HG03025 (cell line): ENCODE results near the gene MPZL1.
A peak's percentile ranks its signal among the peaks of the same experiment; 100 is the strongest.
"Not testable (repeated sequence)": the region's sequence is repeated elsewhere in the genome, so short reads cannot be mapped to it uniquely, and the experiment has no call there.

Experiments
- ATAC-seq: cut with Tn5 transposase; IDR thresholded peaks from one replicate; pipeline ENCODE4 v1.9.1; 2021; ENCODE audit warnings: mild to moderate bottlenecking, moderate library complexity; ENCODE audit not compliant: unreplicated experiment, low FRiP score

MPZL1 gene

DNA sequence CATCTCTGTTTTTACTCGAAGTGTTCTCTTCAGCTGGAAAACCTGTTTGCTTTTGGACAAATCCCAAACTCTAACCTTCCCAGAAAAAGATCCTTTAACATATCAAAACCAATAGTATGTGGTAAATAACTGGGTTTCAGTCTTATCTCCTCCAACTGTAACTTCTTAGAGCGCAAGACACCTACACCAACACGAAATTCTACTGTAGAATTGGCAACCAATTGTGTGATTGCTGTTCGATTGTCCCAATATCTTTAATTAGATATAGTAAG lies 5.8 kb upstream of the MPZL1 start:
- ATAC-seq: no peak

DNA sequence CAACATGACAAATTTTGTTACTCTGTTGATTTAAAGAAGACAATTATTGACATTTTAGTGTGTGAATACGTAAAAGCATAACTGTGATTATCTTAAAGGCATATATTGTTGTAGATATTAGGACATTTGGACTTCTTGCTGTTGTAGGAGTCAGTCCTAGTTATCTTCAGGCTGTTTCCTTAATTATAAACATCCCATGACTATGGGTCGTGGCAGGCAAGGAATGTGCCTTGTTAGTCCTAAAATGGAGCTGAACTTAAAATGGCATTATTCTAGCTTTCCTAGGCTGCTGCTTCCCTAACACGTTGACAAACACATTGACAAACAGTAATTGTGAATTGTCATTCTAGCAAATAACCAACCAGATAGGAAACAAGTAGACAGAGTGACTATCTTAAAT lies 4.4 kb upstream of the MPZL1 start:
- ATAC-seq: no peak

DNA sequence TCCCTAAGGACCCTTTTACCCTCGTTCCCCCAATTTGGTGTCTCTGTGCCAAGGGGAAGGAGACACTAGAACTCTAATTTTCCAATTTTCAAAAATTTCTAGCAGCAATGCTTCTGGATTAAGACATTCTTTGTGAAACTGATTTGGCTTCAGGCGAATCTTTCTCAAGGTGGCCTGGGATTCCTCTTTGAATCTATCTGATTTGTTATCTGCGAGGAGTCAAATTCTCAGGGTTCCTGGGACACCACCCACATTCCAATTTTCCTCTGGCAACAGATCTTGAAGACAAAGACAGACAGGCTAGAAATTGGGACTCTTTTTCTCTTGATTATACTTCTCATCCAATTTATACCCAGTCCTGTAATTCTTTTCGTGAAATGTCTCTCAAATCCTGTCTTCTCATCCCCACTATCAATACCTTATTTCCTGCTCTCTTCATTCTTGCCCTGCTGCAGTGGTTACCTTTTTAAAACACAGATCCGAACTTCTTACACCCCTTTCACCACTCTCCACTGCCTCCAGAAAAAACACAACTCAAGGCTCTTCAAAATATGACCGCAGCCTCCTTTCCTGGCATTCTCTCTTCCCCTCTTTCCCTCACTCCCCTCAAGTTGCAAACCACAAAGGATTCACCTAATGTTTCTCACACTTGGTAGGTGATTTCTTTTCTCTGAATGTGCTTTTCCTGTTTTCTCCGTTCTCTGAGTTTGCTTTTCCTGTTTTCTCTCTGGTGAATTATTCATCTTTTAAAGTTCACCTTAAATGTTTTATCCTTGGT lies 2.7 kb upstream of the MPZL1 start:
- no peak for ATAC-seq

DNA sequence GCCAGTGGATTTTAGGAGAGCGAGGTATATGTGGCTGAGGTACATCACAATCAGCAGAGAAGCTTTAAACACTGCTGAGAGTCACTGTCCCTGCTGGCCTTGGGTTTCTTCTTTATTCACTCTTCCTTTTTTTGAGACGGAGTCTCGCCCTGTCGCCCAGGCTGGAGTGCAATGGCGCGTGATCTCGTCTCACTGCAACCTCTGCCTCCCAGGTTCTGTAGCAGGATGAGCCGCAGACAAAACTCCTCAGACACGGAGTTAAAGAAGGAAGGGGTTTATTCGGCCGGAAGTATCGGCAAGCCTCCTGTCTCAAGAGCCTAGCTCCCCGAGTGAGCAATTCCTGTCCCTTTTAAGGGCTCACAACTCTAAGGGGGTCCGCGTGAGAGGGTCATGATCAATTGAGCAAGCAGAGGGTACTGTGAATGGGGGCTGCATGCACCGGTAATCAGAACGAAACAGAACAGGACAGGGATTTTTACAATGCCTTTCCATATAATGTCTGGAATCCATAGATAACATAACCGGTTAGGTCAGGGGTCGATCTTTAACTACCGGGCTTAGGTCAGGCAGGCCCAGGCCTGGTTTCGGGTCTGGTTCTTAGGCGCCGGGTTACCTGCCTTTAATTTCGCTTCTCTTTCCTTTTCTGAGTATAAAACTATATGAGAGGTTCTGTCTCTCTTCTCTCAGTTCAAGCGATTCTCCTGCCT lies 1.9 kb upstream of the MPZL1 start:
- ATAC-seq: not testable (repeated sequence)

DNA sequence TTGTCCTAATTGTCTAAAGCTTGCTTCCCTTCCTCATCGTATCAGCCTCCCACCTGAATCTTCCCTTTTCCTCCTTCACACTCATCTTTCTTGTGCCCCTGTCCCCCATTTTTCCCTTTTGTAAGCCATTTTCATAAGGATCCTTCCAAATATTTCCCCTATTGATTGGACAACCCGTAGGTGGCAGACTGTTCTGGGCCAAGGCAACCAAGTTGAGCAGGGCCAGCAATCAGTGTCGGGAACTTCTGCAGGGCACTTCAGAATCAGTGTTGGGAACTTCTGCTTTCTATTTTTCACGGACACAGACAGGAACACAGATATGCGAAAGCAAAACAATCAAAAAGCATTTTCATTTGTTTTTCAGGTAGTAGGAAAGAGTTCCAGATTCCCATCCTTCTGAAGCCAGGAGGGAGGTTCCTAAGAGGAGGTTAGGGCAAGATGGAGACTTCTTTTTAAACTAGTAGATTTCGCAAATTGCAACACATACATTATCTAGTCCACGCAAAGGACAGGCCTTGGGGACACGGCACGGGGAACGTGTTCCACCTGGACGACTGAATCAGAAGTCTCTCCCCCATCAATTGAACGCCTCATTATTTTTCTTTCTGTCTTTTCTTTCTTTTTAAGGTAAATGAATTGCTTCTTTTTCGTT lies 691 bp upstream of the MPZL1 start:
- ATAC-seq: no peak

DNA sequence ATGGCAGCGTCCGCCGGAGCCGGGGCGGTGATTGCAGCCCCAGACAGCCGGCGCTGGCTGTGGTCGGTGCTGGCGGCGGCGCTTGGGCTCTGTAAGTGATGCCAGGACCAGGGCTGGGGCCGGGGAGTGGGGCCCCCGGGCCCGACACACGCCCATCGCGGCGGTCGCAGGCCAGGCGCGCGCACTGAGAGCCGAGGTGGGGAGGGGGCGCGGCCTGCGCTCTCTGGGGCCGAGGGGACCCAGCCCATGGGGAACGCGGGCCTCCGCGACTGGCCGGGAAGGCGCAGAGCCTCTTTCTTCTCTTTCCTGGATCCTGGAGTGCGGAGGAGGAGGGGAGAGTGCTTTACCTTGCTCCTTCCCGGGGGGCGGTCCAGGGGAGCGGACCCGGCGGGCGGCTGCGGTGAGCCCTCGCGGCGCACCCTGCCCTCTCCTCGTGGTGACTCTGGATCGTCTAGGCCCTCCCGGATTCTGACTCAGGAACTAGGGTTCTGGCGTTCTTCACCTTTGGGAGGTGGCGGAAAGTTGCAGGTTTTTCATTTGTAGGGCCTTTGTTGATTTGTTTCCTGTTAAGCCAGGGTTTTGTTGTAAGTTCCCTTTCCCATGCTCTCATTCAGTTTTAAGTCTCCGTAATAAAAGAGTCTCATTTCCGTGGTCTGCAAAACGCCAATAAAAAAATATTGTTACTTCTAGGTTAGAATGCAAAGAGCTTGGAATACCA lies 529 bp downstream of the MPZL1 start:
- peak; percentile 36 for ATAC-seq

DNA sequence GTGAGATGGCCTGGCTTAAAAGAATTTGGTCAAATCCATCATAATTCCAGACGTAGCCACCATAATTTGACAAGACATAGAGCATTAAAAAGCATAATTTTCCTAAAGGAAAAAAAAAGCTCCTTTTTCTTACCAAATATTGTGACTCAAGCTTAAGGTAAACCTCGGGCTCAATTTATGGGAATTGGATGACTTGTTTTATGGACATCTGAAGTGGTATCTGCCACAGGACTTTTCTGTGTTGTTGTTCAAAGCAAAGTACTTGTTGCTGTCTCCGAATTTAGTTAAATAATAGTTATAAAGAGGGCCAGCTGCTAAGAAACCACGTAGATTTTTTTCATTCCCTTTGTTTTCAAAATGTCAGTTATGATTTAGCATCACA lies 1.1 kb downstream of the MPZL1 start:
- ATAC-seq: no peak

DNA sequence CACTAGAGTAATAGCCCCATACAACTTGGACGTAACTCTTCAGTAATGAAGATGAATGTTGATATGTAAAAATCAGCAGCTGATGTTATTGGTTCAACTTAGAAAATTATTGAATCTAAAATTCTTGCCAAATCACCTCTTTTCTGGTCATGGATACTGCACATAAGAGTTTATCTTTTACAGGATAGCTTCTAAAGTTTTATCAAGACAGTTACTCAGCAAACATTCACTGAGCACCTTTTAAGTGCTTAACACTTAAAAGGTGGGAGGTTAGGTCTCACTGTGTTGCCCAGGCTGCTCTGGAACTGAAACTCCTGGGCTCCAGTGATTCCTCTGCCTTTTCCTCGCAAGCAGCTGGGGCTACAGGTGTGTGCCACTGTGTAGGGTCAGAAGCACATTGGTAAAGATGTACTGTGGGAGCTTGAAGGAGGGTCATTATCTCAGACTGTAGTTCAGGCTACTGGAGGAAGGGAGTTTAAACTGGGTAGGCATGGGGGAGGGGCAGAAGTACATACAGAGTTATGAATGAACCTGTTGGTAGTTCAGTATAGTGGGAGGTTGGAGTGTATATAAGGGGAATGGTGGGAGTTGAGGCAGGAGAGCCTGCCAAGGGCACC lies 2.0 kb downstream of the MPZL1 start:
- ATAC-seq: no peak

DNA sequence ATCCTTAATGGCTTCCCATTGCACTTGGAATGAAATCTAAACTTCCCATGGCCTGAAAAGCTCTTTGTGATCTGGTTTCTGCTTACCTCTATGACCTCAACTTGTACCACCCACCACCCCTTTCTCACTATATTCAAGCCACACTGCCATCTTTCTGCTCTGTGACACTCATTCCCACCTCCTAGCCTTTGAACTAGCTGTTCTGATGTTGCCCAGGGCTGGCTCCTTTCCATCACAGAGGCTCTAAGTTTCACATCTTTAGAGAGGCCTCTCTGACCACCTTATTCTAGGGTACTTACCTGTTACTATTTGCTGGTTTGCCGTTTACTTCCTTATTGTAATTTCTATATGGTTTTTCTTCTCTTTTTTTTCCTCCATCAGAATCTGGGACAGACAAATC lies 4.2 kb downstream of the MPZL1 start:
- no peak for ATAC-seq

DNA sequence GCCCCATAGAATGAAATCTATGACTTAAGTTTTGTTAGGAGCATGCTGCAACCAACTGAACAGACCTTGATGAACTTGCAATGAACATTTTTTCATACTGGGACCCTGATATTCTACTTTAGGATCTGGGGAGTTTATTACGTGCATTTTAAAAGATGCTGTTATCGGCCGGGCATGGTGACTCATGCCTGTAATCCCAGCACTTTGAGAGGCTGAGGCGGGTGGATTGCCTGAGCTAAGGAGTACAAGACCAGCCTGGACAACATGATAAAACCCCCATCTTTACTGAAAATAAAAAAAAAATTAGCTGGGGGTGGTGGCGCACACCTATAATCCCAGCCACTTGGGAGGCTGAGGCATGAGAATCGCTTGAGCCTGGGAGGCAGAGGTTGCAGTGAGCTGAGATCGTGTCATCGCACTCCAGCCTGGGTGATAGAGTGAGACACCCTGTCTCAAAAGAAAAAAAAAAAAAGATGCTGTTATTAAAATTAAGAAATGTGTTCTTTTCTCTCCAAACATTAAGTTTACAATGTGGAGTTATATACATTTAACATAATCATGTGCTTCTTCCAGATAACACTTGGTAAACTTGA lies 7.1 kb downstream of the MPZL1 start:
- ATAC-seq: no peak

DNA sequence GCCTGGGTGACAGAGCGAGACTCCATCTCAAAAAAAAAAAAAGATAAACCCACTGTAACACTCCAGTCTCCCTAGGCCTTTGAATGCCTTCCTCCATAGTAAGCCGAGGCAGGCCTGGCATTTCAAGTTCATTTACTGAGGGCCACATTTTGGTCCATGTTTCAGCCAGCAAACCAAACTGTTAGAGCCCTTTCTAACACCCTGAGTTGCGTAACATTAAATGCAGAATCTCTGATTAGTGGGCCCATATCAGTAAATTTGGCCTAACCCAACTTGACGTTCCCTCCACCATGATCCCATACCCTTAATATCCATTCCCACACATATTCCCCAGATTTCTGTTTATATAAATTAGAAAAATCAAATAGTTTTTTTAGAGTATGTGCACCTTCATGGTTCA lies 12.4 kb downstream of the MPZL1 start:
- no peak for ATAC-seq

DNA sequence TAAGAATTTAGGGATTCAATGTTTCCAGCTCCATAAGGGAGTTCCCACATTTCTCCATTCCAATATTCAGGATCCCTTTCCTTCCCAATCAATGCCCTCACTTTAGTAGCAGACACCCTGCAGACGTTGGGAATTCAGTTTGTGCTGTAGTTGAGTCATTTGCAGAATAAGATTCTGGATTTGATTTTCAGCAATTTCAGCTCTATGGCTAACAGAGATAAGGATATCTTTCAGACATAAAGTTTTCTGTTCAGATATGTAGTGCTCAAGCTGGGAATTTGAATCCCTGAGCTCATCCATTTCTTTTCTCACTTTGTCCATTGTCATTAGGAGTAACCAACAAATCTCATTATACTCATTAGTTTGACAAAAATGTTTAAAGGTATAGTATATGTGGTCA lies 13.1 kb downstream of the MPZL1 start:
- no peak for ATAC-seq

DNA sequence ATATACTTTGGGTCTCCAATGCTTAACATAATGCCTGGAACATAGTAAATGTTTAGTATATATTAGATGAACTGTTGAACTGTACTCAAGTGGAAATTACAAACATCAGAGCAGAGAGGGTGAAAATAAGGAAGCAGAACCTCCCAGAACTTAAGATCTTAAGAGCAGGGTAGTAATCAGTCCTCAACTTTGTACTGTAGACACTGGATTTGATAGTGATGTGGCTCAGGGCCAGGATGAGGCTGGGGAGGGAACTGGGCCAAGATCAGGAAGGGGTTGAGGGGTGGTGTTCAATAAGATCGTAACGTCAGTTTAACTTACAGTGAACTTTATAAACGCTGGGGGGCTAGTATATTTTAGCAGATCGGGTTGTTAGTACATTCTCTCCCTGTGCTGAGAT lies 15.4 kb downstream of the MPZL1 start:
- no peak for ATAC-seq

DNA sequence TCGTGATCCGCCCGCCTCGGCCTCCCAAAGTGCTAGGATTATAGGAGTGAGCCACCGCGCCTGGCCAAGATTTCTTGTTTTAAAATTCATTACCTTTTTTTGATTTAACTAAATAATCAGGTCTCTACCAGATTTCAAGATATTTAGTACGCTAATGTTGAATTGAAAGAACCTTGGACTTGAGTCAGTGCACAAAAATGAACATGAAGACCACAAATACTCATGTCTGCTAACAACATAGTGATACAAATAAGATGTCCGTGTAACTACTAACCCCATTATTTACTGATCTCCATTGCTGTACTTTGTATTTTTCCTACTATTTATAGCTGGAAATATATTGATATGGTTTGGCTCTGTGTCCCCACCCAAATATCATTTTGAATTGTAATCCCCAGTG lies 16.4 kb downstream of the MPZL1 start:
- no peak for ATAC-seq

DNA sequence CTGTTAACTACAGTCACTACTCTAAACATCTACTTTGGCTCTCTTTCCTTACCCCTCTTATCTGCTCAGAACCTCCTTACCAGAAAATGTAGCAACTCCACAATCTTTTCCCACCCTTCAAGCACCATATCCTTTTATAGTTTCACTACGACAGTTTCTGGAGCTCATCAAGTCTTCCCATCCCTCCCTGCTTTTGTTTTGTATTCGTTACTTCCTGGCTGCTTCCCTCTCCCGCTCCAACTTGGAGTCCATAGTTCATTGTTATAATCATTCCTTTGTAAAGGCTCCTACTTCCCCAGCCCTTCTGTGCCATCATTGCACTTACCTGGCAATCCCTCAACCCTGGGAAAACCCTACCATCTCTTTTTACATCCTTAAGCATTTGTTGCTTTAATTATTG lies 18.0 kb downstream of the MPZL1 start:
- ATAC-seq: no peak

DNA sequence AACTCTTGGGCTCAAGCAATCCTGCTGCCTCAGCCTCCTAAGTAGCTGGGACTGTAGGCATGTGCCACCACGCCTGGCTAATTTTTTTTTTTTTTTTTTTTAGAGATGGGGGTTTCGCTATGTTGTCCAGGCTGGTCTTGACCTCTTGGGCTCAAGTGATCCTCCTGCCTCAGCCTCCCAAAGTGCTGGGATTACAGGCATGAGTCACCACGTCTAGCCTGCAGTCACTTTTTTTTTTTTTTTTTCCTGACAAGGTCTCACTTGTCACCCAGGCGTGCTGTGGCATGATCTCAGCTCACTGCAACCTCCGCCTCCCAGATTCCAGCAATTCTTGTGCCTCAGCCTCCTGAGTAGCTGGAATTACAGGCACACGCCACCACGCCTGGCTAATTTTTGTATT lies 19.3 kb downstream of the MPZL1 start:
- not testable (repeated sequence) for ATAC-seq

DNA sequence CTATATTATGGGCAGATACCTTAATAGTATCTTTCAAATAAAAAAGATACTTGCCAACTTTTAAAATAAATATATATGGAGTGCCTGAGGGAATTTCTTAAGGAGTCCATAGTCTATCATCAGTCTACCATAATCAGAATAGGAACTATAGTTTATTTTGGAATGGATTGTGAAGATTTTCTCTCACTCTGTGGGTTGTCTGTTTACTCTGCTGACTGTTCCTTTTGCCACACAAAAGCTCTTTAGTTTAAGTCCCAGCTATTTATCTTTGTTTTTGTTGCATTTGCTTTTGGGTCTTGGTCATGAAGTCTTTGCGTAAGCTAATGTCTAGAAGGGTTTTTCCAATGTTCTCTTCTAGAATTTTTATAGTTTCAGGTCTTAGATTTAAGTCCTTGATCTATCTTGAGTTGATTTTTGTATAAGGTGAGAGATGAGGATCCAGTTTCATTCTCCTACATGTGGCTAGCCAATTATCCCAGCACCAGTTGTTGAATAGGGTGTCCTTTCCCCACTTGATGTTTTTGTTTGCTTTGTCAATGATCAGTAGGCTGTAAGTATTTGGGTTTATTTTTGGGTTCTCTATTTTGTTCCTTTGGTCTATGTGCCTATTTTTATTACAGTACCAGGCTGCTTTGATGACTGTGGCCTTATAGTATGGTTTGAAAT lies 20.7 kb downstream of the MPZL1 start:
- ATAC-seq: not testable (repeated sequence)

DNA sequence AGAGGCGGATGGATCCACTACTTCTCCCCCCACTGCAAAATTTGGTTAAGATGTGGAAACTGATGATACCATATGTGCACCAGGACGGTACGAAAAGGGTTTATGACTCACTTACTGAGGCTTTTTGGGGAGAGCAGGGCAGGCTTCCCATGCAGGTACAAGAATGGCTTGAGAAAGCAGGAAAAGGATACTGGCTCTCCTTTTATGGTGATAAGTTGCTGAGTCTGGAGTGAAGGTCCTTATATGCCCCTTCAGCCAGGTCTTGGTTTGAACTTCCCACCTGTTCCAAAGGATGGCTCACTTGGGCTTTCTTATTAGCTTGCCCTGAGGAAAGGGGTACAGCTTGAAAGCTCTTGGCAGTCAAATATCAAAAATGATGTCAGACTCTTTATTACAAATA lies 23.1 kb downstream of the MPZL1 start:
- ATAC-seq: no peak

DNA sequence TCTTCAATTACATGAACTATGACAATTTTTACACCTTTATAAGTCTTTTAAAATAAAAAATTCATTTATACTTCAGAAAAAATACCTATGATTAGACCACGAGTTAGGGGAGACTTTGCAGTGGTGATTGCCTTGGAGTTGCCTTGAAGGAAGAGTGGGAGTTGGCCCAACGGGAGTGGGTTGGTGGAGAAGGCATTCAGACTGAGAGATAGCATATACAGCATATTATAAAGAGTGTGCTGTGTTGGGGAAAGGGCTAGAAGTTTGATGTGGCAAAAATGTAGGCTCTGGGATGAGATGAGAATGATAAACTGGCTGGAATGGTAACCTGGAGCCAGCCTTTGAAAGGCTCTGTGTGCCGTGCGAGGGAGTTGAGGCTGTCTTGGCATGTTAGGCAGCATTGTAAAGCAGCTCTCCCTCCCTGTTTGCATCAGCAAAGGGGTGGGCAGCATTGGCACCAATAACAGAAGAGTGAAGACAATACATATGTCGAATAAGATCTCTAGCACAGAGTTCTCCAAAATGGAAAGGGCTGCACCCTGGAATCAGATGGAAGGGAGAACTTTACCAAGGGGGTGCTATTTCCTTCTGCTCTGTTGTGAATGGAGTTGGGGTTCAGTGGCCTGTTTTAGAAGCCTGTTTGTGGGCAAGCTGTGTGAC lies 24.4 kb downstream of the MPZL1 start:
- no peak for ATAC-seq
